ENCODE data around the gene MROH8.
A peak's percentile ranks its signal among the peaks of the same experiment; 100 is the strongest.

The MROH8 gene

DNA sequence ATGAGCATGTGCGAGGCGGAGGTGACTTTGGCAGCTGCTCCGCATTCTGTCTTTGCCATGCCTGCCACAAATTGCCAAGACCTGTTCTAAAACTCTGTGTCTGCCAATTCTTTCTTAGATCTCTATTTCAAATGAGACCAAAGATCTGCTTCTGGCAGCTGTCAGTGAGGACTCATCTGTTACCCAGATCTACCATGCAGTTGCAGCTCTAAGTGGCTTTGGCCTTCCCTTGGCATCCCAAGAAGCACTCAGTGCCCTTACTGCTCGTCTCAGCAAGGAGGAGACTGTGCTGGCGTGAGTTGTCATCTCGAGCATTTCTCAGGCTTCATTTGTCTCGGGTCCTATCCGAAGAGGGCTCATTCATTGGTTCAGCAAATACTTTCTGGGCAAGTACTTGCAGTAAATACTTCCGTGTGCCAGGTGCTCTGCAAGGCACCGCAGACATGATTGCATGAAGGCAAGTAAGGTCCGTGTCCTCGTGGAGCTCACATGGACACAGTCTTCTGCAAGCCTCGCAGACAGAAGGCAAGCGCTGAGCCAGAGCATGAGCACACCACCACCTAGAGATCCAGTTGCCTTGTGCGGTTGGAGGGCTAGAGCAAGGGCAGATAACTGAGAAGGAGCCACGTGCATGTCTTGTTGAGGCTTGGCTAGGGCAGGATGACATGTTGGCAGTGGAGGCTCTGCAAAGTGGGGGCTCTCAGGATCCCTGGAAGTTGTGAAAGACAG is 19.7 kb upstream of the MROH8 start:
- no peak for DNase-seq

DNA sequence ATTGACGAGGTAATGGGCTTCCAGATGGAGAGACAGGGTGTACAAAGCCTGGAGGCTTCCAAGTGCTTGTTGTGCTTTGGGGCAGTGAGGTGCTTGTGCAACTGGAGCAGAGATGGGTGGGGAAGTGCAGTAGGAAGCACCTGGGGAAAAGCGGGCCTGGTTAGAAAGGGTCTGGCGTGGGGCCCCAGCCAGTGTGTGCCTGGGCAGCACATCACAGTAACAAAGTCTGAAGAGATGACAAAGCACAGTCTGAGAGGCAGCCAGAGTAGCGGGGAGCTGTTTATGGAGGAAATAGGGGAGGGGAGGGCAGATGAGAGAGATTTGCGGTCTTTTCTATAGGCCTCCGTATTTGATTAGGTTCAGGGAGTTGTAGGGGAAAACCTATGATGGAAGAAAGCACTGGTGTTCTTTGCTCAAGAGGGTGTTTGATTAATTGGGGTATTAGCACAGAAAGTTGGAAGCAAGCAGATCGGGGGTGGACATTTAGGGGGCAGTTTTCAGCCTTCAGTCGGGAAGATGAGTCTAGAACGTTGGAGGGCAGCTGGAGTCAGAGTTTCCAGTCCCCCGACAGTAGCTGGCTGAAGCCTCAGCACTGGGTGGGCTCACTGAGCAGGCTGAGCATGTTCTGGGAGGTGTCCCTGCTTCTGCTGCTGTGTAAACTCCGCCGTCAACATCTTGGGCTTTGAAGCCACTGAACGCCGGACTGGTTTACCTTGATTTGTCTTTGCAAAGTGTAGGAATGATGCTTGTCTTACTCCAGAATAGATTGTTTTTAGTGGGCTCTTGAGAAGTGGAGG is 15.5 kb upstream of the MROH8 start:
- no peak for DNase-seq

DNA sequence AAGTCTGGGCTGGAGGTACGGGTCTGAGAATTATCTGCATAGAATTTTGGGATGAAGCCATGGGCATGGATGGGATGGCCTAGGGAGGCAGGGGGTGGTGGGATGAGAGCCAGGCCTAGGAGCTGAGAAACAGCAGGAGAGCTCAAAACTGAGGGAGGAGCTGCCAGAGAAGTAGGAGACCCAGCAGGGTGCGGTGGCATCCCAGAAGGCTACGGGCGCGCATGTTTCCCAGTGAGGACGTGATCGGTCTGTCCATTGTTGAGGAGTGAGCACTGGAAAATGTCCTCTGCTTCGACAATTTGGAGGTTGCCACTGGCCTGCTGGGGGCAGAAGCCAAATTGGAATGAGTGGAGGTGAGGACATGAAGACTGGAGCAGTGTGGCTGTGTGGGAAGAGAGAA is 14.5 kb upstream of the MROH8 start:
- DNase-seq: no peak

DNA sequence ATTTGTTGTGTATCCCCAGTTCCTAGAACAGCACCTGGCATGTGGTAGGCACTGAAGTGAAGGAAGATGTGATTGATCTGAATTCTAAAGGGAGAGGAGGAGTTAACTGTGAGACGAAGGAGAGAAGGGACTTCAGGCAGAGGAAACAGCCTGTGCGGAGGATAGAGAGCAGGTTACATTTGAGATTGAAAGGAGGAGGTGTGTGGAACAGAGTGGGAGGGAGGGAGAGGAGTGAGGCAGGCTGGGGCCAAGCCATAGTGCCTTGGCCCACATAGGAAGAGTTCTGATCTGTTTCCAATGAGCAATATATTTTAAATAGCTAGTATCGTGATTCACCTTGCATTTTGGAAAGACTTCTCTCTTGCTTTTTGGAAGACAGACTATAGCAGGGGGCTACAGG is 13.9 kb upstream of the MROH8 start:
- DNase-seq: no peak

DNA sequence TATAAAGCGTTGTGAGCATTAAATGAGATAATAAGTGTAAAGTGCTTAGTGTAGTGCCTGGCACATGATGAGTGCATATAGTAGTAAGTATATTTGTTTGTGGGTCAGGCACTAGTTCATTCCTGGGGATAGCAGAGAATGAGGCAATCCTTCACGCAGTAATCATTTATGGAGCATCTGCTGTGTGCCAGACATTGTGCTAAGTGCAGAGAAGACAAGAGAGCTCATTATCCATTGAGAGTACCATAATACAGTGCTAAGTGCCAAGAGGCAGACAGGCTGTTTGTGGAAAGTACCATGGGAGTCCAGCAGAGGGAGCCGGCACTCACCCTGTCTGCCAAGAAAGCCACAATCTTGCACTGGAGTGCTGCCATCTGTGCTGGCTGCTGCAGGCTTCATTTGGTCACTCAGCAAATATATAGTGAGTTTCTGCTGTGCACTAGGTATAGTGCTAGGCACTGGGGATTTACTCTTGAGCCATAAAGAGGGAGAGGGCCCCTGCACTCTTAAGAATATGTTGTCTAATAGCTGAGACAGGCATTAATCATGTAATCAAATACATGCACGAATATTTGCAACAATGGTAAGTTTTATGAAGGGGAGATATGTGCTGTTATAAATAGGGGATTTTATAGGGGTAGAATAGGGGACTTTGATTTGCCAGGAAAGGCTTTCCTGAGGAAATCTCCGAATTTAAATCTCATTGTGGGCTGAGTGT is 12.9 kb upstream of the MROH8 start:
- peak; percentile 40 for DNase-seq

DNA sequence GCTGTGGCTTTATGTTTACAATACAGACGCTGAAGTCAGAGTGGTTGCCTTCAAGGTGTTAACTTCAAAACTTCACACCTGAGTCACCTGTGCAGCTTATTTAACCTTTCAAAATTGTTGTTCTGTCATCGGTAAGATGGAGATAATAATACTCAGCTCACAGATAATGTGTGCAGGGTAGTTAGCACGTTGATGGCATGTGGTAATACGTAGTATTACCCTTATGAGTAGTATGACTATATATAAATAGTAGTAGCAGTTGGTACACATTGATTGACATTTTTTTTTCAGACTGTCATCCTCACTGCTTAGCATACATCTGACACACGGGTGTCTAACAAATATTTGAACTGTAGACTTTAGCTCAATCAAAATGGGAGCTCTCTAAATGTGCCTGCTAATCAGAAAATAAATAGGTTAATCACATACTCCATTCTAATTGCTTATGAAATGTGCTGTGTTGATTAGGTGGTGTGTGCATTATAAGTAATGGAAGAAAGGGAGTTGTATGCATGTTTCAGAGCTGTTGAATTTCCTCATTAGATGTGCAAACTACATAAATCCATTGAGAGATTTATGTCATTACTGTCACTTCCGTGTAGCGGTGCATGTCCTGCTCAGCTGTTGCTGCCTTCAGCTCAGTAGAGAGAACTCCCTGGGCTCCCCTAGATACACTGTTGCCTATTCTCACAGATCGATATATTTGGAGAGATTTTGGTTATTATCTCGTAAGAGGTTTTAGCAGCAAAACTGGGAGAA is 11.2 kb upstream of the MROH8 start:
- DNase-seq: no peak

DNA sequence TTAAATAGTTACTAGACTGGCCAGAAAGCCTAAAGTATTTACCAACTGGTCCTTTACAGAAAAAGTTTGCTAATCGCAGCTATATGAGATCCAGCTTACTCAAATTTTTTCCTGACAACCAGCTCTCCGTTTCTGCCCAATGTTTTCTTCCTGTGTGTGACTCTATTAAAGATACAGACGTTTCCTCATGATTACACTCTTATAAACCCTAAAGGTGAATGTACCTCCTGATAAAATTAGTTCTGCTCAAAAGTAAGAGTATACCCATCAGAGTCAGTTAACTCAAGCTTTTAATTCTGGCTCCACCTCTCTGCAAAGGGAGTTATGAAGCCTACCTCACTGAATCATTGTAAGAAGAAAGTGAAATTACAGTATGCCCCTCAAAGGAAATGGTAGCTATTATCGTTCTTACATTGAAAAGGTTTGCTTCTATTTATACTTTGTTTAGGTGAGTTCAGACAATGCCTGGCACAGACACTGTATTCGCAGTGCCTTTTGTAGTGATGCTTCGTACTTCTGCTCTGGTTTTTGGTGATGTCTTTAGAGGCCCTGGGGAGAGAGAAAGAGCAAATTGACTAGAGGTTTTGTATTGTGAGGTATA is 10.2 kb upstream of the MROH8 start:
- no peak for DNase-seq

DNA sequence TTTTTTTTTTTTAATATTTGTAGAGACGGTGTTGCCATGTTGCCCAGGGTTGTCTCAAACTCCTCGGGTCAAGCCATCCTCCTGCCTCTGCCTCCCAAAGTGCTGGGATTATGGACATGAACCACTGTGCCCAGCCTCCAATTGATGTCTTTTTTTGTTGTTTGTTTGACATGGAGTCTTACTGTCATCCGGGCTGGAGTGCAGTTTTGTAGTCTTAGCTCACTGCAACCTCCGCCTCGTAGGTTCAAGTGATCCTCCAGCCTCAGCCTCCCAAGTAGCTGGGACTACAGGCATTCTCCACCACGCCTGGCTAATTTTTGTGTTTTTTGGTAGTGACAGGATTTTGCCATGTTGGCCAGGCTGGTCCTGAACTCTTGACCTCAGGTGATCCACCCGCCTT is 9.4 kb upstream of the MROH8 start:
- DNase-seq: no peak

DNA sequence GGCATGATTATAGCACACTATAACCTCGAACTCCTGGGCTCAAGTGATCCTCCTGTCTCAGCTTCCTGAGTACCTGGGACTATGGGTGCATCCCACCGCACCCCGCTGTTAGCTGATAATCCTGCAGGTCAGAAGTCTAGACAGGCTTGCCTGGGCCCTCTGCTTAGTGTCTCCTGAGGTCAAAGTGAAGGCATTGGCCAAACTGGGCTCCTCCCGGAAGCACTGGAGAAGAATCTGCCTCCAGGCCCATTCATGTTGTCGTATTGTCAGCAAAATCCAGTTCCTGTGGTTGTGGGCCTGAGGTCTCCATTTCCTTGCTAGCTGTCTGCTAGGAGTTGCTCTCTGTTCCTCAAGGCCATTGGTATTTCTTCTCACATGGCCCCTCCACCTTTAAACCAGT is 6.3 kb upstream of the MROH8 start:
- no peak for DNase-seq

DNA sequence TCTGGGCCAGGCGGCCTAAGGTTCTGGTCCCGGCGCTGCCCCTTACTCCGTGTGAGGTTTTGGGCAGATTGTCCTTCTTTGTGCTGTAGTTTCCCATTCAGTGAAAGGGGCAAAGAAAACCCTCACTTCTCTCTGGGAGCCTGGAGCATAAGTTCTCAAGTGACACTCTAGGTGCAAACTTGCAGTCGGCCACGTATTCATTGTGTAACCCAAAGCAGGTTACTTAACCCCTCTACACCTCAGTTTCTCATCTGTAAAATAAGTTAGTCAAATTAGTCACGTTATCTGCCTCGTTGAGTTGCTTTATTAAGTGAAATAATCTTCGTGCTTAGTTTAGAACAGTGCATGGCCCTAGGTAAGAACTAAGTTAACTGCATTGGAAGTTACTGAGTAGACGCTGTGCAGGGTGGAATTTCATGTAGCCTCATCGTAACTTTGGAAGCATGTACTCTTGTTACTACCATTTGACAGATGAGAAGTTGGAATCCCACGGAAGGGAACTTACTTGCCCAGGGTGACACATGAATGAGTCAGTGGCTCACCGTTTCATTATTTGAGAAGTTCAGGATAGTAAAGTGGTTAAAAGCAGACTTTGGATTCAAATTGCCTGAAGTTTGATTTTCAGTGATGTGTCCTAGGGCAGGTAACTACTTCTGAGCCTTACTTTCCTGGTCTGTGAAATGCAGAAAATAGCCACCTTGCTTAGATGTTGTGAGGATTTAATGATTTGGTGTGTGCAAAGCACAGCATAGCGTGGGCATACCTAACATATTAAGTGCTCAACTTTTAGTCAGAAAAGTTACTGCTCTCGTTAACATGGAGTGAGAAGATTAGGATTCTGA is 556 bp upstream of the MROH8 start:
- no peak for DNase-seq

DNA sequence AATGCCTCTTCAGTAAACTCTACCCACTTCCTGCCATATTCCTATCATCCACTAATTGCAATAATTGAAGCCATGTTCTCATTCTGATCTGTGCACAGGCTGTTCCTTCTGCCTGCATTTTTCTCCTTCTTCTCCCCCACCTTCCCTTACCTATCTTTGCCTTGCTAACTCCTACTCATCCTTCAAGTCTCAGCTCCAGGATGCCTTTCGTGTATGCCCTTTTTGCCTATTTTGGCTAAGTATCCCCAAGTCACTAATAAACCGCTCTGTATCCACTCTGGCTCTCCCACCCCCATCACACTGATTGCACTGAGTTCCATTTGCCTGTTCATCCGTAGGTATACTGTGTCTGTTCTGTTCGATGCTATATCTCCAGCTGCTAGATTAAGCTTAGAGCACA is 6.5 kb downstream of the MROH8 start:
- DNase-seq: no peak

DNA sequence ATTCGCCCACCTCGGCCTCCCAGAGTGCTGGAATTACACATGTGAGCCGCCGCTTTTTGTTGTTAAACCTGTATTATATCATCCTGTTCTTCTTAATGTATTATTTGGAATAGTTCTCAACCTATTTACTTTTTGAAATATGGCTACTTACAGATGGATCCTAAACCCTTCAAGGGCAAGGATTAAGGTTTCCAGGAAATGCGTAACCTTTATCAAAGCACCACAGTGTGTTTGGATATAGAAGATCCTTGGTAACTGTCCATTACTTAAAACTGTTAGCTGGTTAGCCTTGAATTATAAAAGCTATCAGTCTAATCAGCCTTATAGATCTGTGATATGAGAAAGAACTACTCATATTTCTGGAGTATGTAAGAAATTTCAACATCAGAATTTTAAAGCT is 12.5 kb downstream of the MROH8 start:
- DNase-seq: no peak

DNA sequence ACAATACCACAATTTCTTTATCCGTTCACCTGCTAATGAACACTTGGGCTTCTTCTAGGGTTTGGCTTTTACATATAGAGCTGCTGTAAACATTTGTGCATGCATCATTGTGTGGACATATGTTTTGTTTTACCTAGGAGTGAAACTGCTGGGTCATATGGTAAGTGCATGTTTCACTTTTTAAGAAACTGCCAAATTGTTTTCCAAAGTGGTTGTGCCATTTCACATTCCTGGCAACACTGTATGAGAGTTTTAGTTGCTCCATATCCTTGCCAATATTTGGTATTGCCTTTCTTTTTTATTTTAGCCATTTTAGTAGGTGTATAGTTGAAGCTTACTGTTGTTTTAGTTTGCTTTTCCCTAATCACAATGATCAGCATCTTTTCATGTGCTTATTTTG is 14.3 kb downstream of the MROH8 start:
- DNase-seq: no peak

DNA sequence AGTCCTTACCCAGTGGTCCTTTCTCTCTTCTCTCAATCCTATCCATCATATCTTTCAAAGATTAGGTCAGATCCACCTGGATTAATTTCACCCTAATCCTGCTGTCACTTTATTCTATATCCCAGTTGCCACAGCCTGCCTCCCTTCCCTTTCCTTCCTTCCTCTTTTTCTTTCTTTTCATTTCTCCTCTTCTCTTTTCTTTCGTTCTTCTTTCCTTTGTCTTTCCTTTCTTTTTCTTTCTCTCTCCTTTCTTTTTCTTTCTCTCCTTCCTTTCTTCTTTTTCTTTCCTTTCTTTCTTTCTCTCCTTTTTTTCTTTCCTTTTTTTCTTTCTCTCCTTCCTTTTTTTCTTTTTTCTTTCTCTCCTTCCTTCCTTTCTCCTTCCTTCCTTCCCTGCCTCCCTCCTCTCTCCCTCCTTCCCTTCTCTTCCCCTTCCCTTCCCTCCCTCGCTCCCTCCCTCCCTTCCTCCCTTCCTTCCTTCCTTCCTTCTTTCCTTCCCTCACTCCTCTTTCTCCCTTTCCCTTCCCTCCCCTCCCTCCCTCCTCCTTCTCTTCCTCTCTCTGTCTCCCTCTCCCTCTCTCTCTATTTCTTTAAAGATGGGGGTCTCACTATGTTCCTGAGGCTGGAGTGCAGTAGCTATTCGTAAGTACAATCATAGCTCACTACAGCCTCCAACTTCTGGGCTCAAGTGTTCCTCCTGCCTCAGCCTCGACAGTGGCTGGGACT is 15.4 kb downstream of the MROH8 start:
- no peak for DNase-seq

DNA sequence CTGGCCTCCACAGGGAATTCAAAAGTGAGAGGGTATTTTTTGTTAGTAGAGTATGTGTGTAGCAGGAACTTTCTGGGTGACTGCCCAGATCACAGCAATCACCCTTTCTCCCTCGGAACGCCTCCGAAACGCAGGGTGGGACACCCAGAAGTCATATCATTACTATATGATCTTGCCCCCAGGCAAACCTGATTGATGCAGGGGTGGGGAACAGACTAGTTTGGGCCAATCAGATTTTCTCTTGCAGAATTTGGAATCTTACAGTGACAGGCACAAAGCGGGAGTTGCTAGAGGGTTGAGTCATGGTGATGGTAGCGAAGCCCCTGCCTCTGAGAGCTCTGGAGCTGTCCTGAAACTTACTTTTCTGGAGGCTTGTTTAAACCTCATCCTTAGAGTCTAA is 16.7 kb downstream of the MROH8 start:
- no peak for DNase-seq

DNA sequence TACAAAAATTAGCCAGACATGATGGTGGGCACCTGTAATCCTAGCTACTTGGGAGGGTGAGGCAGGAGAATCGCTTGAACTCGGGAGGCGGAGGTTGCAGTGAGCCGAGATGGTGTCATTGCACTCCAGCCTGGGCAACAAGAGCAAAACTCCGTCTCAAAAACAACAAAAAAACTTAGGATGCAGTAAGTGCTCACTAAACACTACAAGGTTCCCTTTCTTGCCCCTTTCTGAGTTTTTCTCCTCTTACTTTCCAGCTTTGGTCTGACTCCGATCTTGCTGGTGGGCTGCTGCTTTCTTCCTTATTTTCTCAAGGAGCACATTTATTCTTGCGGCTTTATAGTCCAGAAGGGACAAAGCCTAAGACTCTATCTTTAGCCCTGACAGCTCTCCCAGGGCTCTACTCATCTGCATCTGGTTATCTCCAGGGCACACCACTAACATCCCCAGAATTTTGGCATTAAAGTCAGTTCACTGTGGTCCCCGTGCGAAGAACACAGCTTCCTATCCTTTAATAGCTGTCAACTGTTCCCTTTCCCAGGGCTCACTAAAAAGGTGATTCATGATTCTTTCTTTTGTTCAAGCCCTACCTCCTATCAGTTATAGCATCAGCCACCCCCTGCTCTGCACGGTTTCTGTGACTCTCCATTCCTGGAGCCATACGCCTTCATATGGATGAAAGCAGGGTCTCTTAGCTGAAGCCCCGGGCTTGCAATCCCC is 17.4 kb downstream of the MROH8 start:
- no peak for DNase-seq

DNA sequence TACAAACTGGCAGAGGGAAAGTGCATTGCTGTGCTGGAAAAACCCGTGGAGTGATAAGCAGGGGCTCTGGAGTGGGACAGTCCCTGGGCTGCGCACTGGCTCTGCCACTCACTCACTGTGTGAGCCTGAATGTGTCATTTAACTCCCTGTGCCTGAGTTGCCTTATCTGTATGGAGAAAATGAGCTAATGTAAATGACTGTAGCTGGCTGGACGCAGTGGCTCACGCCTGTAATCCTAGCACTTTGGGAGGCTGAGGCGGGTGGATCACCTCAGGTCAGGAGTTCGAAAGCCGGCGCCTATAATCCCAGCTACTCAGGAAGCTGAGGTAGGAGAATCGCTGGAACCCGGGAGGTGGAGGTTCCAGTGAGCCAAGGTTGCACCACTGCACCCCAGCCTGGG is 18.7 kb downstream of the MROH8 start:
- DNase-seq: no peak

DNA sequence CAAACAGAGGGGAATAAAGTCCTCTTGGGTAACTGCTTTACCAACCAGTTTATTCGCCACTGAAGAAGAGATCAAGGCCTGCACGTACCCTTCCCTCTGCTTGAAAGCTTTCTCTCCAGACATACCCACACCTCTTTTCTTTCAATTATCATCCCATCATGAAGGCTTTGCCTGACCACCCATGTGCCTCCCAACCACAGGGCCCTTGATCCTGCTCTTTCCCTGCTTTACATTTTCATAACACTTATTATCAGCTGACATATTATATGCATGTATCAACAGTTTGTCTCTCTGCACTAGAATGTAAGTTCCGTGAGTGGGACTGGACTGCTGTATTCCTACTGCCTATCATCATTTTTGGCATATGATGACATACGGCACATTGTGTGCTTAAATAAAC is 21.1 kb downstream of the MROH8 start:
- DNase-seq: no peak

DNA sequence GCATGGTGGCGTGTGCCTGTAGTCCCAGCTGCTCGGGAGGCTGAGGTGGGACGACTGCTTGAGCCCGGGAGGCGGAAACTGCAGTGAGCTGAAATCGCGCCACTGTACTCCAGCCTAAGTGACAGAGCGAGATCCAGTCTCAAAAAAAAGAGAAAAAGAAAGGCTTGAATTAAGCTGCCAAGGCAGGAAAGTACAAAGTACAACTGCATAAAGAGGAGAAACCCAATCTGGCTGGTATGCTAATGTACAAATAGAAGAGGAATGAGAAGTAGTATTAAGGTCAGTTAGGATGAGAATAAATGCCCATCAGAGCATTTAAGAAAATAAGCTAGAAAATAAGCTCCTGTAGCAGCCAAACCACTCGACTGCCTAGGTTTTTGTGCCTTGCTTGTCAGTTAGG is 23.4 kb downstream of the MROH8 start:
- DNase-seq: no peak

DNA sequence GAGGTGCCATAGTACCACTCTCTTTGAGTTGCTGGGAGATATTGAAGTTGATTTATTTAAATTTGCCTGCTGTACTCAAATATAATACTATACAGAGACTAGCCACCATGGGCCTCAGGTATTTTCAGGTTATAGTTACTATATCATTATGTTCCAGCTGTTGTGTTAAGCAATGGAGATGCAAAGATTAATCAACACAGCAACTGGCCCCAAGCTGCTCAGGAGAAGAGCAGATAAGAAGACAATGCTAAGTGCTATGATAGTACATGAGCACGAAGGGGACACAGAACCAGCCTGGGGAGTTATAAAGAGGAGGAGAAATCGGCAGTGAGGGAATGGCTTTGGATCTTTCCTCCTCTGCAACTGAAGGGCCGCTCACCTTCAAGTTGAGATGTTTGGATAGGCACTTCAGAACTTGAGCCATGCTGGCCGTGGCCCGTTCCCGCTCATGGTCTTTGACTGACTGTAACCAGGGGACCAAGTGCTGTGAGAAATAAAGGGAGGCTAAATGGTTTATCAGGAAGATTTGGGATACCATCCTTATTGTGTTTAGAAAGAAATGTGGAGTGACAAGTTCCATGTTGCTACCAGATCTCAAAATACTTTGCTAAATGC is 24.6 kb downstream of the MROH8 start:
- DNase-seq: no peak
